Measurements from ENCODE around the gene MCC.

MCC gene

DNA sequence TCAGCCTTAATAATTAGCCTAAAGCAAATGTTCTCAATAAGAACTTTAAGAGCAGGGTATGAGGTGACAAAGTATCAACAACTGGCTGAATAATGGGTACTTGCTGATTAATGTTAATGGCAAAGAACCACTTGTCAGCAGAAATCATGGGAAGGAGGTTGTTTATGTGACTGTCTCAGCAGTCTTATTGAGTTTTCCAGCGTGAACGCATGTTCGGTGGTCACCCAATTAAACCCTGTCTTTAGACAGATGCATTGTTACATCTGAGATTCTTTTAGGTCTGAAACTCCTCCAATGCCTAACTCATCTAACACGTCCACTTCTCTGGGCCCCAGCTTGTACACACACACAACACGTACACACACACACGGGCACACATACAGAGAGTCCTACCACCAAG is 35.3 kb downstream of the MCC start:
- H3K4me3 ChIP-seq (ENCODE audit: low read length), result no peak overlapping the region
- TF ChIP-seq ZNF274 (IDR thresholded peaks at IDR 0.05; ENCODE audit: low read depth, low read length), result no peak

DNA sequence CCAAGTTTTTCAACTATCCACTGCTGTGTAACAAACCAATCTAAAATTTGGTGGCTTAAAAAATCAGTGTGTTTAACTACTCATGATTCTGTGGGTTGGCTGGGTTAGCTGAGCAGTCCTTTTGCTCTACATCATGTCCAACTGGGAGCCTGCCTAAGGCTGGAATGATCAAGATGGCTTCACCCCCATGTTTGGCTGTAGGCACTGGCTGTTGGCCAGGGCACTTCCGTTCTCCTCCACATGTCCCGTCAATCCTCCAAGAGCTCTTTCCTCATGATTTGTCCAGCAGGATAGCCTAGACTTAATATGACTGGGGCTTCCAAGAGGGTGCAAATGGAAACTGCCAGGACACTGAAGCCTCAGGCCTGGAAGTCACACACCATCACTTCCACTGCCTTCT is 36.5 kb downstream of the MCC start:
- no peak for TF ChIP-seq ZNF274 (IDR thresholded peaks at IDR 0.05; ENCODE audit: low read depth, low read length)
- no peak overlapping the region for H3K4me3 ChIP-seq (ENCODE audit: low read length)

- no peak overlapping the region for H3K4me3 ChIP-seq (ENCODE audit: low read length)
- TF ChIP-seq ZNF274 (IDR thresholded peaks at IDR 0.05; ENCODE audit: low read depth, low read length), result no peak
Observed at GRCh38 chr5:113450929-113451328, 37.3 kb downstream of the MCC start.

DNA sequence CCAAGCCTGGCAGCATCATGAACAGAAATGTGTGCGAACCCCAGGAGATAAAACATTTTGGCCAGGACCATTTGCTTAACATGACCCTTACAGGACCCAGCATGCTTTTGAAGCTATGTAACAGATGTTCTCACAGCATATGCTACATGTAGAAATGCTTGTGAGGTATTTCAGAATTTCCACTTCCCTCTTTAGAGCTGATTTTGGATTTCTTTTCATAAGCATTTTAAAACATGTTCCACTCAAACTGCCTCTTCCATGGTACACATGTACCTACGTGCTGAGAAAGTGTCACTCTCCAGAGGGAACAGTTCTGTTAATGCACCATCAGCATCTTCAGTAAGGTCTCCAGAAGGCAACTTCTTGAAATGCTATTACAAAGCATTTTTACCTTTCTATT is 37.8 kb downstream of the MCC start:
- no peak overlapping the region for H3K4me3 ChIP-seq (ENCODE audit: low read length)
- TF ChIP-seq ZNF274 (IDR thresholded peaks at IDR 0.05; ENCODE audit: low read depth, low read length), result no peak

GRCh38 chr5:113448252-113448651 is 40.0 kb downstream of the MCC start:
- no peak for TF ChIP-seq ZNF274 (IDR thresholded peaks at IDR 0.05; ENCODE audit: low read depth, low read length)
- no peak overlapping the region for H3K4me3 ChIP-seq (ENCODE audit: low read length)

- H3K4me3 ChIP-seq (ENCODE audit: low read length), result no peak overlapping the region
- no peak for TF ChIP-seq ZNF274 (IDR thresholded peaks at IDR 0.05; ENCODE audit: low read depth, low read length)
Observed at GRCh38 chr5:113447498-113448050, 40.7 kb downstream of the MCC start.

DNA sequence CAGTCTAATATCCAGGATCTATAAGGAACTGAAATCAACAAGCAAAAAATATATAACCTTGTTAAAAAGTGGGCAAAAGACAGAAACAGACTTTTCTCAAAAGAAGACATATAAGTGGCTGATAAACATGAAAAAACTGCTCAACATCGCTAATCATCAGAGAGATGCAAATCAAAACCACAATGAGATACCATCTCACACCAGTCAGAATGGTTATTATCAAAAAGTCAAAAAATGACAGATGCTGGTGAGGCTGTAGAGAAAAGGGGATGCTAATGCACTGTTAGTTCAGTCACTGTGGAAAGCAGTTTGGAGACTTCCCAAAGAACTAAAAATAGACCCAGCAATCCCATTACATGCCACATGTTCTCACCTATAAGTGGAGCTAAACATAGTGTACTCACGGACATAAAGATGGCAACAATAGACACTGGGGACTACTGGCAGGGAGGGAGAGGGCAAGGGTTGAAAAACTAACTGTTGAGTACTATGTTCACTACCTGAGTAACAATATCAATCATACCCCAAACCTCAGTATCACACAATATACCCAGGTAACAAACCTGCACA is 41.8 kb downstream of the MCC start:
- TF ChIP-seq ZNF274 (IDR thresholded peaks at IDR 0.05; ENCODE audit: low read depth, low read length), result no peak
- no peak overlapping the region for H3K4me3 ChIP-seq (ENCODE audit: low read length)

DNA sequence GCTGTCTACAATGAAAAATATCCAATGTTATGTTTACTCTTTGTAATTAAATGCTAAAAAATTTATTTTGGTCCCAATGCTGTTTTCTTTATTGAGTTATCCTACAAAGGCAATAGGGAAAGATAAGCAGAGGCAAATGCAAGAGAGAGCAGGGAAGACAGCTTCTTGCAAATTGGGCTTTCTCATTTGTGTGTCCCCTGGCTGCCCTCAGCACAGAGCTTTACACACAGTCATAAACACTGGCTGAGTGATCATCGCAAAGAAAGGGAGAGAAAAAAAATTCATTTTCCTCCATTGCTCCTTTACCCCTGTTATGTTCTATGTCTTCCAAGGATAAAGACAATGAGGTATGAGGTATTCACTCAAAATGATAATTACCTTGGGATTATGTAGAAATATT is 51.1 kb downstream of the MCC start:
- H3K4me3 ChIP-seq (ENCODE audit: low read length), result no peak overlapping the region
- TF ChIP-seq ZNF274 (IDR thresholded peaks at IDR 0.05; ENCODE audit: low read depth, low read length), result no peak

- H3K4me3 ChIP-seq (ENCODE audit: low read length), result no peak overlapping the region
- no peak for TF ChIP-seq ZNF274 (IDR thresholded peaks at IDR 0.05; ENCODE audit: low read depth, low read length)
Observed at GRCh38 chr5:113435575-113435974, 52.7 kb downstream of the MCC start.

DNA sequence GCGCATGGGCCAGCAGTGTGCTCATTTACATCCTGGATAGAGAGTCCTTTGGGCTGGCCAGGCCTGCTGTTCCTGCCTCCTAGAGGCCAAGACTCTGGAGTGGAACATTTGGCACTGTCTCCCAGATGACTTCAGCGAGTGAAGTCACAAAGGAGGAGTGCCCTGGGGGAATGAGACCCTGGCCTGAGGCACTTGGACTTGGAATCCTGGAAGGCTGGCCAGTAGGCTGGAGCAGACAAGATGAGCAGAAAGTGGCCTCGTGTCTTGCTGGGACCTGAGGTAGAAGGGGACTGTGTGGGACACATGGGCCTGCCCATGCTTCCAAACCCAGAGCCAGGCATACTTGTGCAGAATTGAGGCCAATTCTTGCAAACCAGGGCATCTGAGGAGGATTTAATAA is 53.4 kb downstream of the MCC start, which contains the start of gene TSSK1B:
TSS of gene TSSK1B (minus strand) at position 101 of the 400 bp plus-strand sequence. CDS start 150 bp downstream, outside the sequence.
- no peak for TF ChIP-seq ZNF274 (IDR thresholded peaks at IDR 0.05; ENCODE audit: low read depth, low read length)
- H3K4me3 ChIP-seq (ENCODE audit: low read length), result no peak within 1 kb of the TSS

DNA sequence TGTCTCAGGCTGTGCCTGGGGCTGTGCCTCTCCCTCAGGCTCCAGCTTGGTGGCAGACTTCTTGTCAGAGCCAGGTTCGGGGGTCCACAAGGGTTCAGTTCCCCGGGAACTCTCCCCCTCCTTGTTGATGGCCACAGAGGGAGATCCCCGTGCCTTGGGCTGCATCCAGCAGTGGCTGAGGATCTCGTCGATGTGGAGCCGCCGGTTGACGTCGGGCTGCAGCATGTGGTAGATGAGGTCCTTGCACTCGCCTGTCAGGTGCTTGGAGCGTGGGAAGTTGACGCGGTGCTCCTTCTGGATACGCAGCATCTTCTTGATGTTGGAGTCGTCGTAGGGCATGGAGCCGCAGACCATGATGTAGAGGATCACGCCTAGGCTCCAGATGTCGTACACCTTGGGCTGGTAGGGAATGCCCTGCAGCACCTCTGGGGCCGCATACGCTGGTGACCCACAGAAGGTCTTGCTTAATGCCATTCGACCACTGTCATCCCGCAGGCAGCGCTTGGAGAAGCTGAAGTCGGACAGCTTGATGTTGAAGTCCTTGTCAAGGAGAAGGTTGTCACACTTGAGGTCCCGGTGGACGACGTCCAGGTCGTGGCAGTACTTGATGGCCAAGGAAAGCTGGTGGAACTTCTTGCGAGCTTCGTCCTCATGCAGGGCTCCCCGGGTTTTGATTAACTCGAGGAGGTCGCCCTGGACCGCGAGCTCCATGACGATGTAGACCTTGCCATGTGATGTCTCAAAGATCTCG is 54.2 kb downstream of the MCC start:
- no peak for TF ChIP-seq ZNF274 (IDR thresholded peaks at IDR 0.05; ENCODE audit: low read depth, low read length)

GRCh38 chr5:113433071-113433470 is 55.2 kb downstream of the MCC start:
- H3K4me3 ChIP-seq (ENCODE audit: low read length), result no peak overlapping the region
- no peak for TF ChIP-seq ZNF274 (IDR thresholded peaks at IDR 0.05; ENCODE audit: low read depth, low read length)

More for the DNA sequence above, 54.2 kb downstream of the MCC start:
- no peak overlapping the region for H3K4me3 ChIP-seq (ENCODE audit: low read length)

DNA sequence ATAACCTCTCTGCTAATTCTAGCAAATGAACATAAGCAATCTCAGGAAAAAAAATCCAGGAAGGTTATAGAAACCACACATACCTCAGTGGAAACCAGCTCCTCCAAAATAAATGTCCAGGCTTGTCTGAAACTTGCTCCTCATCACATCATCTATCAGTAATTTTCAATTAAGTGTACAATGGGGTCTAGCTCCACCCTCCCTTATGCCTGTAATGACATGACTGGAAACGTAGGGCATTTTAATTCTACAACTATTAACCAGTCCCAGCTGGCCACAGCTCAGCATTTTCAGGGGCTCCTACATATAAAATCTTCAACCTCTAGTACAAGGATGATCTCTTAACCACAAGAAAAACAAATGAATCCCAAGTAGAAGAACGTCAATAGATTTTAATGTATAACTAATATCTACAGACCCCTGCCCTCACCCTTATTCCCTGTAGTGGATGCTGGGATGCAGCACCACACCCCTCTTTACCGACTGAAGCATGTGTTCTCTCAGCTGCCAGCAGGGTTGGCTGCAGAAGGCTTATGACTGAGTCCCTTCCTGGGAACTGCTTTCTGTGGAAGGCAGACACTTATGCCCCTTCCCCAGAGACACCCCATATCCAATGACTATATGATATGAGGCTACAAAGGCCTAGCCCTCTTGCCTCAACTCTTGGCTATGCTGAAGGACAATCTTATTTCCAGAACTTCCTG is 60.2 kb downstream of the MCC start:
- TF ChIP-seq ZNF274 (IDR thresholded peaks at IDR 0.05; ENCODE audit: low read depth, low read length), result no peak
- H3K4me3 ChIP-seq (ENCODE audit: low read length), result no peak overlapping the region

- no peak overlapping the region for H3K4me3 ChIP-seq (ENCODE audit: low read length)
- TF ChIP-seq ZNF274 (IDR thresholded peaks at IDR 0.05; ENCODE audit: low read depth, low read length), result no peak
Observed at GRCh38 chr5:113425909-113426308, 62.3 kb downstream of the MCC start.

DNA sequence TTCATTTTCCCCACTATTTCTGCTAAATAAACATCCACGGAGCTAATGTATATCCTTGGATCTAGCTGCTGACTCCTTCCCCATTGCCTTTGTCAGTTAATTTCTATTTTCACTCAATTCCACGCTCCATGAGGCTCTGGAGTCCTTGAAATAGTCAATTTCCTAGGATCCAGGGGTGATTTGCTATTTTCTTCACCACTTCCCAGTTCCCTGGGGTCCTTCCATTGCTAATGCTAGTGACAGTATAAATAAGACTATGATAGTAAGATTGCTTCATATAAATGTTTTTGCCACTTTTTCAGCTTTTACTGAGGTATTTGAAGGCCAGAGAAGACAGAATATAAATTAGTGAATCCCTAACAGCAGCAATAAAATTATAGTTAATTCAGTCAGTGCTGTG is 66.6 kb downstream of the MCC start:
- H3K4me3 ChIP-seq (ENCODE audit: low read length), result no peak overlapping the region
- no peak for TF ChIP-seq ZNF274 (IDR thresholded peaks at IDR 0.05; ENCODE audit: low read depth, low read length)

Measured in GM08714 (cell line).